GM23338 (cell line): Measurements from ENCODE around the gene RAB31. TPM values are rescaled to one million over a fixed set of nuclear protein-coding genes. Genes with fewer than 3 reads are reported as not detected.

Experiments
- ATAC-seq: fragments of 200-7000 bp; cut with Tn5 transposase; 3 replicates; pipeline ENCODE4 v1.9.1; 2020
- DNase-seq: peaks from one replicate; pipeline ENCODE4 v3.0.0-alpha.2; 2015; ENCODE audit warnings: low spot score
- H2AFZ ChIP-seq: fragments of 200-600 bp; sonication (generic); 2 replicates; pipeline ENCODE4 v1.8.0; 2016; ENCODE audit warnings: antibody characterized with exemption, mild to moderate bottlenecking, moderate library complexity
- H3F3A ChIP-seq: fragments of 200-600 bp; sonication (generic); replicated peaks from 2 replicates; pipeline ENCODE4 v1.8.0; 2017; ENCODE audit warnings: antibody characterized with exemption, mixed run types, low read depth
- H3K27ac ChIP-seq: fragments of 200-600 bp; sonication (generic); 2 replicates; pipeline ENCODE4 v1.6.1; 2016; ENCODE audit warnings: low read depth
- H3K27me3 ChIP-seq: fragments of 200-600 bp; sonication (generic); 2 replicates; pipeline ENCODE4 v1.8.0; 2016; ENCODE audit warnings: mild to moderate bottlenecking, mixed run types, moderate library complexity; ENCODE audit not compliant: insufficient read depth
- H3K36me3 ChIP-seq: fragments of 200-600 bp; sonication (generic); 2 replicates; pipeline ENCODE4 v1.8.0; 2016; ENCODE audit warnings: mild to moderate bottlenecking; ENCODE audit not compliant: insufficient read depth
- H3K4me1 ChIP-seq: fragments of 200-600 bp; sonication (generic); 2 replicates; pipeline ENCODE4 v1.8.0; 2016; ENCODE audit warnings: mild to moderate bottlenecking, moderate library complexity; ENCODE audit not compliant: insufficient read depth
- H3K4me2 ChIP-seq: fragments of 200-600 bp; sonication (generic); 2 replicates; pipeline ENCODE4 v1.7.1; 2017; ENCODE audit warnings: mixed run types
- H3K4me3 ChIP-seq: fragments of 200-600 bp; sonication (generic); 2 replicates; pipeline ENCODE4 v1.6.1; 2016; ENCODE audit warnings: mixed run types
- H3K79me2 ChIP-seq: fragments of 200-600 bp; sonication (generic); replicated peaks from 2 replicates; pipeline ENCODE4 v1.8.0; 2017; ENCODE audit warnings: mild to moderate bottlenecking; ENCODE audit not compliant: insufficient read depth
- H3K9me2 ChIP-seq: fragments of 200-600 bp; sonication (generic); 2 replicates; pipeline ENCODE4 v1.8.0; 2017; ENCODE audit not compliant: insufficient read depth
- H4K20me1 ChIP-seq: fragments of 200-600 bp; sonication (generic); replicated peaks from 2 replicates; pipeline ENCODE4 v1.8.0; 2017; ENCODE audit warnings: mild to moderate bottlenecking; ENCODE audit not compliant: insufficient read depth
- H3K27ac Mint-ChIP-seq: 2 replicates; pipeline ENCODE4 v1.8.0; 2020; ENCODE audit warnings: inconsistent platforms, mild to moderate bottlenecking, moderate library complexity, mixed read lengths
- H3K27me3 Mint-ChIP-seq: 3 replicates; pipeline ENCODE4 v1.8.0; 2022; ENCODE audit warnings: low read depth, mild to moderate bottlenecking, moderate library complexity, mixed read lengths, inconsistent platforms; ENCODE audit not compliant: insufficient read depth, poor library complexity
- H3K36me3 Mint-ChIP-seq: 3 replicates; pipeline ENCODE4 v1.8.0; 2021; ENCODE audit warnings: low read depth, mild to moderate bottlenecking, inconsistent platforms, moderate library complexity, mixed read lengths
- H3K4me1 Mint-ChIP-seq: 3 replicates; pipeline ENCODE4 v1.8.0; 2020; ENCODE audit warnings: mild to moderate bottlenecking, inconsistent platforms, mixed read lengths
- H3K4me3 Mint-ChIP-seq: 3 replicates; pipeline ENCODE4 v1.8.0; 2021; ENCODE audit warnings: moderate library complexity, mild to moderate bottlenecking, inconsistent platforms, mixed read lengths
- H3K9me3 Mint-ChIP-seq: 3 replicates; pipeline ENCODE4 v1.8.0; 2020; ENCODE audit warnings: moderate library complexity, mild to moderate bottlenecking, inconsistent platforms, mixed read lengths
- CREB1 ChIP-seq: fragments of 250-450 bp; sonication (Bioruptor Pico); IDR thresholded peaks from 2 replicates; pipeline ENCODE4 v1.5.0; 2020; ENCODE audit warnings: low read depth, mild to moderate bottlenecking, moderate library complexity
- ETS1 ChIP-seq: IDR thresholded peaks from 2 replicates; pipeline ENCODE4 v1.6.1; 2016; ENCODE audit warnings: antibody characterized with exemption
- EZH2 ChIP-seq: fragments of 200-600 bp; sonication (generic); IDR thresholded peaks from one replicate; pipeline ENCODE4 v1.8.0; 2017; ENCODE audit warnings: antibody characterized with exemption, mild to moderate bottlenecking, low read depth; ENCODE audit not compliant: unreplicated experiment
- EZH2phosphoT487 ChIP-seq: fragments of 200-600 bp; sonication (generic); IDR thresholded peaks from one replicate; pipeline ENCODE4 v1.8.1; 2018; ENCODE audit warnings: antibody characterized with exemption; ENCODE audit not compliant: unreplicated experiment
- JUNB ChIP-seq: IDR thresholded peaks from one replicate; pipeline ENCODE4 v1.6.1; 2016; ENCODE audit warnings: antibody characterized with exemption; ENCODE audit not compliant: unreplicated experiment
- NANOG ChIP-seq: IDR thresholded peaks from 2 replicates; pipeline ENCODE4 v1.6.1; 2016; ENCODE audit warnings: antibody characterized with exemption, borderline replicate concordance
- POLR2AphosphoS5 ChIP-seq: IDR thresholded peaks from 2 replicates; pipeline ENCODE4 v1.6.1; 2016; ENCODE audit warnings: antibody characterized with exemption, low read depth
- STAT1 ChIP-seq: IDR thresholded peaks from one replicate; pipeline ENCODE4 v1.6.1; 2016; ENCODE audit warnings: antibody characterized with exemption; ENCODE audit not compliant: unreplicated experiment
- ZNF114 ChIP-seq: fragments of 250-450 bp; sonication (Bioruptor Pico); IDR thresholded peaks from 2 replicates; pipeline ENCODE4 v1.5.0; 2020; ENCODE audit warnings: mild to moderate bottlenecking, moderate library complexity
- ZNF331 ChIP-seq: fragments of 250-450 bp; sonication (Bioruptor Pico); IDR thresholded peaks from 2 replicates; pipeline ENCODE4 v1.5.0; 2020; ENCODE audit warnings: low read depth, mild to moderate bottlenecking, moderate library complexity
- ZNF462 ChIP-seq: fragments of 250-450 bp; sonication (Bioruptor Pico); IDR thresholded peaks from 2 replicates; pipeline ENCODE4 v1.5.0; 2020; ENCODE audit warnings: mild to moderate bottlenecking, moderate library complexity
- polyA plus RNA-seq: library from polyadenylated mRNA; unstranded; fragments of >200 nt; fragmentation: Nextera tagmentation; extraction: Ambion mirVana; gene quantifications from 2 replicates; pipeline ENCODE4 v1.2.1, GENCODE V29; 2016
- total RNA-seq: library from RNA; depleted of rRNA; stranded (reverse); fragments of >200 nt; shearing (Covaris generic); gene quantifications from 2 replicates; pipeline ENCODE4 v1.2.3, GENCODE V29; 2014
- TF ChIP-seq, protein P1 (sequence below), 2 experiments: fragments of 200-600 bp in 1 of 2; sonication (generic) in 1 of 2; conservative IDR thresholded peaks; 2 replicates each; pipeline versions ENCODE4 v1.5.1 to v1.6.1; 2016 to 2017; ENCODE audit warnings: antibody characterized with exemption in 2 of 2, low read depth in 2 of 2, mild to moderate bottlenecking in 2 of 2, moderate library complexity in 1 of 2
- TF ChIP-seq, protein P2 (sequence below): IDR thresholded peaks from one replicate; pipeline ENCODE4 v1.6.1; 2018; ENCODE audit warnings: antibody characterized with exemption; ENCODE audit not compliant: unreplicated experiment

RAB31 gene
- total and polyA plus RNA-seq, 2 experiments from 2014 or later = 33.8 to 46.1 TPM

- H3K4me2 ChIP-seq = no peak overlapping the region
- H3K79me2 ChIP-seq = no peaks in the 10 kb centered on the region
- H3K36me3 Mint-ChIP-seq = no peaks in the 10 kb centered on the region
- no peaks in the 10 kb centered on the region for H3F3A ChIP-seq
- TF ChIP-seq NANOG (no peak), EZH2 (no peak), ETS1 (no peak), ZNF331 (no peak), JUNB (no peak), POLR2AphosphoS5 (no peak), STAT1 (no peak), CREB1 (CRISPR knock-in tag) (no peak), ZNF114 (CRISPR knock-in tag) (no peak), ZNF462 (CRISPR knock-in tag) (no peak), EZH2phosphoT487 (no peak)
- TF ChIP-seq, protein P1, sequence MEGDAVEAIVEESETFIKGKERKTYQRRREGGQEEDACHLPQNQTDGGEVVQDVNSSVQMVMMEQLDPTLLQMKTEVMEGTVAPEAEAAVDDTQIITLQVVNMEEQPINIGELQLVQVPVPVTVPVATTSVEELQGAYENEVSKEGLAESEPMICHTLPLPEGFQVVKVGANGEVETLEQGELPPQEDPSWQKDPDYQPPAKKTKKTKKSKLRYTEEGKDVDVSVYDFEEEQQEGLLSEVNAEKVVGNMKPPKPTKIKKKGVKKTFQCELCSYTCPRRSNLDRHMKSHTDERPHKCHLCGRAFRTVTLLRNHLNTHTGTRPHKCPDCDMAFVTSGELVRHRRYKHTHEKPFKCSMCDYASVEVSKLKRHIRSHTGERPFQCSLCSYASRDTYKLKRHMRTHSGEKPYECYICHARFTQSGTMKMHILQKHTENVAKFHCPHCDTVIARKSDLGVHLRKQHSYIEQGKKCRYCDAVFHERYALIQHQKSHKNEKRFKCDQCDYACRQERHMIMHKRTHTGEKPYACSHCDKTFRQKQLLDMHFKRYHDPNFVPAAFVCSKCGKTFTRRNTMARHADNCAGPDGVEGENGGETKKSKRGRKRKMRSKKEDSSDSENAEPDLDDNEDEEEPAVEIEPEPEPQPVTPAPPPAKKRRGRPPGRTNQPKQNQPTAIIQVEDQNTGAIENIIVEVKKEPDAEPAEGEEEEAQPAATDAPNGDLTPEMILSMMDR (conservative IDR thresholded peaks at IDR 0.05; ENCODE audit: low read depth in 2 of 2) = no peak
- TF ChIP-seq, protein P2, sequence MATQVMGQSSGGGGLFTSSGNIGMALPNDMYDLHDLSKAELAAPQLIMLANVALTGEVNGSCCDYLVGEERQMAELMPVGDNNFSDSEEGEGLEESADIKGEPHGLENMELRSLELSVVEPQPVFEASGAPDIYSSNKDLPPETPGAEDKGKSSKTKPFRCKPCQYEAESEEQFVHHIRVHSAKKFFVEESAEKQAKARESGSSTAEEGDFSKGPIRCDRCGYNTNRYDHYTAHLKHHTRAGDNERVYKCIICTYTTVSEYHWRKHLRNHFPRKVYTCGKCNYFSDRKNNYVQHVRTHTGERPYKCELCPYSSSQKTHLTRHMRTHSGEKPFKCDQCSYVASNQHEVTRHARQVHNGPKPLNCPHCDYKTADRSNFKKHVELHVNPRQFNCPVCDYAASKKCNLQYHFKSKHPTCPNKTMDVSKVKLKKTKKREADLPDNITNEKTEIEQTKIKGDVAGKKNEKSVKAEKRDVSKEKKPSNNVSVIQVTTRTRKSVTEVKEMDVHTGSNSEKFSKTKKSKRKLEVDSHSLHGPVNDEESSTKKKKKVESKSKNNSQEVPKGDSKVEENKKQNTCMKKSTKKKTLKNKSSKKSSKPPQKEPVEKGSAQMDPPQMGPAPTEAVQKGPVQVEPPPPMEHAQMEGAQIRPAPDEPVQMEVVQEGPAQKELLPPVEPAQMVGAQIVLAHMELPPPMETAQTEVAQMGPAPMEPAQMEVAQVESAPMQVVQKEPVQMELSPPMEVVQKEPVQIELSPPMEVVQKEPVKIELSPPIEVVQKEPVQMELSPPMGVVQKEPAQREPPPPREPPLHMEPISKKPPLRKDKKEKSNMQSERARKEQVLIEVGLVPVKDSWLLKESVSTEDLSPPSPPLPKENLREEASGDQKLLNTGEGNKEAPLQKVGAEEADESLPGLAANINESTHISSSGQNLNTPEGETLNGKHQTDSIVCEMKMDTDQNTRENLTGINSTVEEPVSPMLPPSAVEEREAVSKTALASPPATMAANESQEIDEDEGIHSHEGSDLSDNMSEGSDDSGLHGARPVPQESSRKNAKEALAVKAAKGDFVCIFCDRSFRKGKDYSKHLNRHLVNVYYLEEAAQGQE = no peak
- no peaks in the 10 kb centered on the region for H3K4me1 ChIP-seq
- H3K27ac ChIP-seq = no peak overlapping the region
- DNase-seq = no peak
- no peaks in the 10 kb centered on the region; the same call in 2 of the 3 replicates for H3K9me3 Mint-ChIP-seq
- no peaks in the 10 kb centered on the region for H3K4me1 Mint-ChIP-seq
- peaks cover 2% of the 10 kb centered on the region; the same call in 1 of the 2 replicates for H3K9me2 ChIP-seq
- no peaks in the 10 kb centered on the region for H3K27me3 ChIP-seq
- no peak overlapping the region for H3K4me3 ChIP-seq
- ATAC-seq = no peak
- H2AFZ ChIP-seq = no peak overlapping the region
- no peak overlapping the region for H3K27ac Mint-ChIP-seq
- H3K36me3 ChIP-seq = no peaks in the 10 kb centered on the region
- H3K4me3 Mint-ChIP-seq = no peak overlapping the region
- no peaks in the 10 kb centered on the region for H3K27me3 Mint-ChIP-seq
- no peaks in the 10 kb centered on the region for H4K20me1 ChIP-seq
Measured at GRCh38 chr18:9890957-9891356, 182.9 kb downstream of the RAB31 start.
